ENCODE measurements around the gene BTBD19. TPM values are rescaled to one million over a fixed set of nuclear protein-coding genes. Genes with fewer than 3 reads are reported as not detected.
A peak's percentile ranks its signal among the peaks of the same experiment; 100 is the strongest.

Gene BTBD19
- total RNA-seq, 2 experiments from 2014 or later, result 0.44 to 2.0 TPM

DNA sequence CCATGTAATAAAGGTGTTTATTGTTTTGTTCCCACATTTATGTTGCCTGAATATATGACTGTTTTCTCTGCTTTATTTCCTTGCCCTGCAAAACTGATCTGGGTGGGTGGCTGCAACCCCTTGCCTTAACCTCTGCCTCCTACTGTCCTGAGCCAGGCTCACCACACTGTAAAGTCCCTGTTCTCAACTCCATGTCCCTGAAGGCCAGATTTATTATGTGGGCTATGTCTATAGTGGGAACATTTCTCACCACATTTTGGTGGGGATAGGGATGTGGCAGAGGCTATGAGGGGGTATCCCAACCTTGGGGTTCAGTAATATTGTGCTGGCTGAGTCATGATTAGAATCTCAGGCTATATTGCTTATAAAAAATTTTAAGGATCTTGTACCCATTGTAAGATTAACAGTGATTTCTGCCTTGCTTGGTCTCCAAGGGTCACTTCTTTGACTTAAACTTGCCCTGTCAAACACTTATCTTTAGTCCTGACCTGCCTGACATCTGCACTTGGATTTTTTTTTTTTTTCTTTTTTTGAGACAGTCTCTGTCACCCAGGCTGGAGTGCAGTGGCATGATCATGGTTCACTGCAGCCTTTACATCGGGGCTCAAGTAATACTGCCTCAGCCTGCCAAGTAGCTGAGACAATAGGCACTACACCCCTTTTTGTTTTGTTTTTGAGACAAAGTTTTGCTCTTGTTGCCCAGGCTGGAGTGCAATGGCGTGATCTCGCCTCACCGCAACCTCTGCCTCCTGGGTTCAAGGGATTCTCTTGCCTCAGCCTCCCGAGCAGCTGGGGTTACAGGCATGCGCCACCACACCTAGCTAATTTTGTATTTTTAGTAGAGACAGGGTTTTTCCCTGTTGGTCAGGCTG, 29.4 kb upstream of the BTBD19 start:
- no peak for DNase-seq (ENCODE audit: low spot score)
- no peaks in the 10 kb centered on the region for H3K9me3 ChIP-seq (ENCODE audit: low read length)
- no peaks in the 10 kb centered on the region for H3K9me2 ChIP-seq (ENCODE audit: insufficient read depth, low read length)
- no TSS peak for BruUV-seq (replicated peaks)
- CTCF ChIA-PET (ENCODE audit: unreplicated experiment), result no interaction called here
- H3K4me2 ChIP-seq (ENCODE audit: low read length), result peak overlapping the region; percentile 93
- TF ChIP-seq, protein P1, sequence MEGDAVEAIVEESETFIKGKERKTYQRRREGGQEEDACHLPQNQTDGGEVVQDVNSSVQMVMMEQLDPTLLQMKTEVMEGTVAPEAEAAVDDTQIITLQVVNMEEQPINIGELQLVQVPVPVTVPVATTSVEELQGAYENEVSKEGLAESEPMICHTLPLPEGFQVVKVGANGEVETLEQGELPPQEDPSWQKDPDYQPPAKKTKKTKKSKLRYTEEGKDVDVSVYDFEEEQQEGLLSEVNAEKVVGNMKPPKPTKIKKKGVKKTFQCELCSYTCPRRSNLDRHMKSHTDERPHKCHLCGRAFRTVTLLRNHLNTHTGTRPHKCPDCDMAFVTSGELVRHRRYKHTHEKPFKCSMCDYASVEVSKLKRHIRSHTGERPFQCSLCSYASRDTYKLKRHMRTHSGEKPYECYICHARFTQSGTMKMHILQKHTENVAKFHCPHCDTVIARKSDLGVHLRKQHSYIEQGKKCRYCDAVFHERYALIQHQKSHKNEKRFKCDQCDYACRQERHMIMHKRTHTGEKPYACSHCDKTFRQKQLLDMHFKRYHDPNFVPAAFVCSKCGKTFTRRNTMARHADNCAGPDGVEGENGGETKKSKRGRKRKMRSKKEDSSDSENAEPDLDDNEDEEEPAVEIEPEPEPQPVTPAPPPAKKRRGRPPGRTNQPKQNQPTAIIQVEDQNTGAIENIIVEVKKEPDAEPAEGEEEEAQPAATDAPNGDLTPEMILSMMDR (conservative IDR thresholded peaks at IDR 0.05; ENCODE audit: low read length), result no peak
- no peak for TF ChIP-seq EZH2phosphoT487 (IDR thresholded peaks at IDR 0.05; ENCODE audit: borderline replicate concordance, low read depth, low read length)
- H2AFZ ChIP-seq (ENCODE audit: low read length), result no peak overlapping the region
- H3K27ac ChIP-seq (ENCODE audit: low read depth, low read length, poor library complexity, severe bottlenecking), result no peak overlapping the region
- H3K79me2 ChIP-seq (ENCODE audit: insufficient read depth, low read depth, low read length), result peaks cover 53% of the 10 kb centered on the region
- H3K4me1 ChIP-seq (ENCODE audit: insufficient read depth, low read length, poor library complexity, severe bottlenecking), result peaks cover 41% of the 10 kb centered on the region
- H3K4me3 ChIP-seq (ENCODE audit: low read depth, low read length, poor library complexity, severe bottlenecking), result peak overlapping the region; percentile 99
- intact Hi-C loops (cut with micrococcal nuclease; ENCODE audit: unreplicated experiment), result no loop called here
- H3K36me3 ChIP-seq (ENCODE audit: insufficient read depth, low read length), result peaks cover 71% of the 10 kb centered on the region
- peaks cover 10% of the 10 kb centered on the region for H4K20me1 ChIP-seq (ENCODE audit: insufficient read depth, low read length)
- POLR2A ChIA-PET, result interaction anchor here (4.4 kb wide), 2 partner anchors 57 to 67 kb away, joined by 18 to 22 read pairs; no protein-coding TSS in a partner anchor

GRCh38 chr1:44780583-44781121, 27.7 kb upstream of the BTBD19 start:
- H3K36me3 ChIP-seq (ENCODE audit: insufficient read depth, low read length), result peaks cover 70% of the 10 kb centered on the region
- BruUV-seq (replicated peaks), result no TSS peak
- peaks cover 10% of the 10 kb centered on the region for H4K20me1 ChIP-seq (ENCODE audit: insufficient read depth, low read length)
- no peak for TF ChIP-seq EZH2phosphoT487 (IDR thresholded peaks at IDR 0.05; ENCODE audit: borderline replicate concordance, low read depth, low read length)
- TF ChIP-seq, protein P1 (conservative IDR thresholded peaks at IDR 0.05; ENCODE audit: low read length), result no peak
- H3K79me2 ChIP-seq (ENCODE audit: insufficient read depth, low read depth, low read length), result peaks cover 36% of the 10 kb centered on the region
- H3K9me3 ChIP-seq (ENCODE audit: low read length), result no peaks in the 10 kb centered on the region
- no peak for DNase-seq (ENCODE audit: low spot score)
- H3K4me1 ChIP-seq (ENCODE audit: insufficient read depth, low read length, poor library complexity, severe bottlenecking), result peaks cover 46% of the 10 kb centered on the region
- ChIA-PET POLR2A (interaction anchor here (0.9 to 1.0 kb wide), 2 partner anchors 11 to 29 kb away, joined by 3 to 4 read pairs; no protein-coding TSS in a partner anchor), CTCF (ENCODE audit: unreplicated experiment) (no interaction called here)
- H3K27ac ChIP-seq (ENCODE audit: low read depth, low read length, poor library complexity, severe bottlenecking), result no peak overlapping the region
- H3K4me2 ChIP-seq (ENCODE audit: low read length), result no peak overlapping the region
- intact Hi-C loops (cut with micrococcal nuclease; ENCODE audit: unreplicated experiment), result no loop called here
- H2AFZ ChIP-seq (ENCODE audit: low read length), result no peak overlapping the region
- H3K9me2 ChIP-seq (ENCODE audit: insufficient read depth, low read length), result no peaks in the 10 kb centered on the region
- no peak overlapping the region for H3K4me3 ChIP-seq (ENCODE audit: low read depth, low read length, poor library complexity, severe bottlenecking)
